Upper lobe of left lung (tissue), 4 donors: ENCODE results near the gene APBB2.

Source experiments
- EP300 ChIP-seq, 4 donors: sonication (generic); formaldehyde crosslinking; IDR thresholded peaks; one replicate each; pipeline ENCODE4 v1.5.1; 2017; ENCODE audit warnings: antibody characterized with exemption in 4 of 4, control low read depth in 2 of 4
- POLR2A ChIP-seq, 4 donors: fragments of 450-650 bp; IDR thresholded peaks; one replicate each; pipeline ENCODE4 v1.5.1; 2016 to 2017; ENCODE audit warnings: antibody characterized with exemption in 4 of 4, mild to moderate bottlenecking in 2 of 4
- POLR2AphosphoS5 ChIP-seq, 2 donors: sonication (generic); formaldehyde crosslinking; IDR thresholded peaks; one replicate each; pipeline ENCODE4 v1.5.1; 2017; ENCODE audit warnings: antibody characterized with exemption in 2 of 2
- TF ChIP-seq, protein P1 (sequence below), 6 experiments: fragments of 450-650 bp in 4 of 6; fragments of 200-600 bp in 2 of 6; sonication (generic) in 2 of 6; IDR thresholded peaks; one replicate each; pipeline ENCODE4 v1.5.1; 2016 to 2019; ENCODE audit warnings: antibody characterized with exemption in 6 of 6

GRCh38 chr4:41074215-41074614 lies 140.1 kb downstream of the APBB2 start:
- TF ChIP-seq, protein P1, sequence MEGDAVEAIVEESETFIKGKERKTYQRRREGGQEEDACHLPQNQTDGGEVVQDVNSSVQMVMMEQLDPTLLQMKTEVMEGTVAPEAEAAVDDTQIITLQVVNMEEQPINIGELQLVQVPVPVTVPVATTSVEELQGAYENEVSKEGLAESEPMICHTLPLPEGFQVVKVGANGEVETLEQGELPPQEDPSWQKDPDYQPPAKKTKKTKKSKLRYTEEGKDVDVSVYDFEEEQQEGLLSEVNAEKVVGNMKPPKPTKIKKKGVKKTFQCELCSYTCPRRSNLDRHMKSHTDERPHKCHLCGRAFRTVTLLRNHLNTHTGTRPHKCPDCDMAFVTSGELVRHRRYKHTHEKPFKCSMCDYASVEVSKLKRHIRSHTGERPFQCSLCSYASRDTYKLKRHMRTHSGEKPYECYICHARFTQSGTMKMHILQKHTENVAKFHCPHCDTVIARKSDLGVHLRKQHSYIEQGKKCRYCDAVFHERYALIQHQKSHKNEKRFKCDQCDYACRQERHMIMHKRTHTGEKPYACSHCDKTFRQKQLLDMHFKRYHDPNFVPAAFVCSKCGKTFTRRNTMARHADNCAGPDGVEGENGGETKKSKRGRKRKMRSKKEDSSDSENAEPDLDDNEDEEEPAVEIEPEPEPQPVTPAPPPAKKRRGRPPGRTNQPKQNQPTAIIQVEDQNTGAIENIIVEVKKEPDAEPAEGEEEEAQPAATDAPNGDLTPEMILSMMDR (IDR thresholded peaks at IDR 0.05) = no peak
- TF ChIP-seq POLR2AphosphoS5 (IDR thresholded peaks at IDR 0.05) = no peak
- no peak for TF ChIP-seq POLR2A (IDR thresholded peaks at IDR 0.05)
- TF ChIP-seq EP300 (IDR thresholded peaks at IDR 0.05) = no peak
